ENCODE results near the gene GFRA4.
A peak's percentile ranks its signal among the peaks of the same experiment; 100 is the strongest.

Gene GFRA4, protein sequence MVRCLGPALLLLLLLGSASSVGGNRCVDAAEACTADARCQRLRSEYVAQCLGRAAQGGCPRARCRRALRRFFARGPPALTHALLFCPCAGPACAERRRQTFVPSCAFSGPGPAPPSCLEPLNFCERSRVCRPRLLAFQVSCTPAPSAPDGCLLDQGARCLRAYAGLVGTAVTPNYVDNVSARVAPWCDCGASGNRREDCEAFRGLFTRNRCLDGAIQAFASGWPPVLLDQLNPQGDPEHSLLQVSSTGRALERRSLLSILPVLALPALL

GRCh38 chr20:3663031-3663701 lies at the start of gene GFRA4:
GFRA4 (minus strand) TSS chr20:3663399; CDS start chr20:3663399, 0 bp downstream.
- TF ChIP-seq, protein P1, sequence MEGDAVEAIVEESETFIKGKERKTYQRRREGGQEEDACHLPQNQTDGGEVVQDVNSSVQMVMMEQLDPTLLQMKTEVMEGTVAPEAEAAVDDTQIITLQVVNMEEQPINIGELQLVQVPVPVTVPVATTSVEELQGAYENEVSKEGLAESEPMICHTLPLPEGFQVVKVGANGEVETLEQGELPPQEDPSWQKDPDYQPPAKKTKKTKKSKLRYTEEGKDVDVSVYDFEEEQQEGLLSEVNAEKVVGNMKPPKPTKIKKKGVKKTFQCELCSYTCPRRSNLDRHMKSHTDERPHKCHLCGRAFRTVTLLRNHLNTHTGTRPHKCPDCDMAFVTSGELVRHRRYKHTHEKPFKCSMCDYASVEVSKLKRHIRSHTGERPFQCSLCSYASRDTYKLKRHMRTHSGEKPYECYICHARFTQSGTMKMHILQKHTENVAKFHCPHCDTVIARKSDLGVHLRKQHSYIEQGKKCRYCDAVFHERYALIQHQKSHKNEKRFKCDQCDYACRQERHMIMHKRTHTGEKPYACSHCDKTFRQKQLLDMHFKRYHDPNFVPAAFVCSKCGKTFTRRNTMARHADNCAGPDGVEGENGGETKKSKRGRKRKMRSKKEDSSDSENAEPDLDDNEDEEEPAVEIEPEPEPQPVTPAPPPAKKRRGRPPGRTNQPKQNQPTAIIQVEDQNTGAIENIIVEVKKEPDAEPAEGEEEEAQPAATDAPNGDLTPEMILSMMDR (IDR thresholded peaks at IDR 0.05; ENCODE audit: low read depth, low read length), result no peak
- H3K9me3 ChIP-seq (ENCODE audit: severe bottlenecking), result no peaks in the 10 kb centered on the region
- DNase-seq, result no peak
- H3K4me3 ChIP-seq (ENCODE audit: low read depth, low read length), result no peak within 1 kb of the TSS
- H3K27me3 ChIP-seq (ENCODE audit: insufficient read depth, low read depth, severe bottlenecking), result peaks cover 9% of the 10 kb centered on the region
- no peak within 1 kb of the TSS for H3K27ac ChIP-seq
- no peaks in the 10 kb centered on the region for H3K36me3 ChIP-seq

- no peak for DNase-seq
- Histone ChIP-seq H3K9me3 (ENCODE audit: severe bottlenecking) (no peaks in the 10 kb centered on the region), H3K27ac (no peak within 1 kb of the TSS), H3K27me3 (ENCODE audit: insufficient read depth, low read depth, severe bottlenecking) (no peaks in the 10 kb centered on the region), H3K36me3 (no peaks in the 10 kb centered on the region), H3K4me3 (ENCODE audit: low read depth, low read length) (no peak within 1 kb of the TSS)
- TF ChIP-seq, protein P1 (IDR thresholded peaks at IDR 0.05; ENCODE audit: low read depth, low read length), result no peak
These were observed 49.2 kb upstream of the GFRA4 start, which contains the start of gene SIGLEC1 for GRCh38 chr20:3712279-3712873. SIGLEC1 (minus strand) TSS chr20:3712600; CDS start chr20:3707128, 5,472 bp downstream.

GRCh38 chr20:3711484-3711941 lies 48.3 kb upstream of the GFRA4 start:
- Histone ChIP-seq H3K9me3 (ENCODE audit: severe bottlenecking) (no peaks in the 10 kb centered on the region), H3K36me3 (no peaks in the 10 kb centered on the region), H3K27ac (no peak overlapping the region), H3K27me3 (ENCODE audit: insufficient read depth, low read depth, severe bottlenecking) (no peaks in the 10 kb centered on the region), H3K4me3 (ENCODE audit: low read depth, low read length) (no peak overlapping the region)
- TF ChIP-seq, protein P1 (IDR thresholded peaks at IDR 0.05; ENCODE audit: low read depth, low read length), result no peak
- no peak for DNase-seq

GRCh38 chr20:3710703-3711483 lies 47.7 kb upstream of the GFRA4 start:
- Histone ChIP-seq H3K9me3 (ENCODE audit: severe bottlenecking) (no peaks in the 10 kb centered on the region), H3K36me3 (no peaks in the 10 kb centered on the region), H3K4me3 (ENCODE audit: low read depth, low read length) (no peak overlapping the region), H3K27ac (no peak overlapping the region), H3K27me3 (ENCODE audit: insufficient read depth, low read depth, severe bottlenecking) (no peaks in the 10 kb centered on the region)
- TF ChIP-seq, protein P1 (IDR thresholded peaks at IDR 0.05; ENCODE audit: low read depth, low read length), result peak; percentile 90
- DNase-seq, result peak; percentile 76

- Histone ChIP-seq H3K27me3 (ENCODE audit: insufficient read depth, low read depth, severe bottlenecking) (no peaks in the 10 kb centered on the region), H3K27ac (no peak overlapping the region), H3K36me3 (no peaks in the 10 kb centered on the region), H3K9me3 (ENCODE audit: severe bottlenecking) (no peaks in the 10 kb centered on the region), H3K4me3 (ENCODE audit: low read depth, low read length) (no peak overlapping the region)
- TF ChIP-seq, protein P1 (IDR thresholded peaks at IDR 0.05; ENCODE audit: low read depth, low read length), result peak; percentile 49
- peak; percentile 43 for DNase-seq
These were observed 46.8 kb upstream of the GFRA4 start for GRCh38 chr20:3710011-3710466.
